ENCODE measurements around the gene DCAKD. TPM values are rescaled to one million over a fixed set of nuclear protein-coding genes. Genes with fewer than 3 reads are reported as not detected.

The DCAKD gene
- total and polyA plus RNA-seq, 2 experiments from 2014 or later, result 60.6 to 113 TPM

DNA sequence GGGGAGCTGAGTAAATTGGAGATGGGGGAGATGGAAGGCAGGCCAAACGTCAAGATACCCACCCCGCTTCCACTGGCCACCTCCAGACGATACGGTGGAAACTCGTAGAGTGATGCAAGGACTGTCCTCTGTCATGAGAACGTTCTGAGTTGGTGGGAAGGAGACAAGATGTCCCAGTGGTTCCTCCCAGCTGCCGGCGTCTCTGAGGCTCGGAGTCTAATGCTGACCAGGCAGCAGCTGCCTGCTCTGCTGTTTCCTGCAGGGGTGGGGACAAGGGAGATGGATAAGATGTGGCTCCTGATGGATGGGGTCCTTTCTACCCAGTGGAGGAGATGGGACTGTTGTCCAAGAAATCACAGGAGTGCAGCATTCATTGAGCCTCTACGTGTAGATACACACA is 55.1 kb downstream of the DCAKD start:
- DNase-seq (ENCODE audit: low read depth in 1 of 2, low spot score in 1 of 2), result no peak
- no peaks in the 10 kb centered on the region for H3K9me3 ChIP-seq (ENCODE audit: low read depth)
- H3K36me3 ChIP-seq, result no peaks in the 10 kb centered on the region
- H3K27me3 ChIP-seq, result no peaks in the 10 kb centered on the region
- TF ChIP-seq, protein P1, sequence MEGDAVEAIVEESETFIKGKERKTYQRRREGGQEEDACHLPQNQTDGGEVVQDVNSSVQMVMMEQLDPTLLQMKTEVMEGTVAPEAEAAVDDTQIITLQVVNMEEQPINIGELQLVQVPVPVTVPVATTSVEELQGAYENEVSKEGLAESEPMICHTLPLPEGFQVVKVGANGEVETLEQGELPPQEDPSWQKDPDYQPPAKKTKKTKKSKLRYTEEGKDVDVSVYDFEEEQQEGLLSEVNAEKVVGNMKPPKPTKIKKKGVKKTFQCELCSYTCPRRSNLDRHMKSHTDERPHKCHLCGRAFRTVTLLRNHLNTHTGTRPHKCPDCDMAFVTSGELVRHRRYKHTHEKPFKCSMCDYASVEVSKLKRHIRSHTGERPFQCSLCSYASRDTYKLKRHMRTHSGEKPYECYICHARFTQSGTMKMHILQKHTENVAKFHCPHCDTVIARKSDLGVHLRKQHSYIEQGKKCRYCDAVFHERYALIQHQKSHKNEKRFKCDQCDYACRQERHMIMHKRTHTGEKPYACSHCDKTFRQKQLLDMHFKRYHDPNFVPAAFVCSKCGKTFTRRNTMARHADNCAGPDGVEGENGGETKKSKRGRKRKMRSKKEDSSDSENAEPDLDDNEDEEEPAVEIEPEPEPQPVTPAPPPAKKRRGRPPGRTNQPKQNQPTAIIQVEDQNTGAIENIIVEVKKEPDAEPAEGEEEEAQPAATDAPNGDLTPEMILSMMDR (IDR thresholded peaks at IDR 0.05; ENCODE audit: low read depth, low read length), result no peak
- H3K27ac ChIP-seq, result no peak overlapping the region
- H3K4me1 ChIP-seq (ENCODE audit: low read depth), result peaks cover 27% of the 10 kb centered on the region
- H3K4me3 ChIP-seq, result no peak overlapping the region

DNA sequence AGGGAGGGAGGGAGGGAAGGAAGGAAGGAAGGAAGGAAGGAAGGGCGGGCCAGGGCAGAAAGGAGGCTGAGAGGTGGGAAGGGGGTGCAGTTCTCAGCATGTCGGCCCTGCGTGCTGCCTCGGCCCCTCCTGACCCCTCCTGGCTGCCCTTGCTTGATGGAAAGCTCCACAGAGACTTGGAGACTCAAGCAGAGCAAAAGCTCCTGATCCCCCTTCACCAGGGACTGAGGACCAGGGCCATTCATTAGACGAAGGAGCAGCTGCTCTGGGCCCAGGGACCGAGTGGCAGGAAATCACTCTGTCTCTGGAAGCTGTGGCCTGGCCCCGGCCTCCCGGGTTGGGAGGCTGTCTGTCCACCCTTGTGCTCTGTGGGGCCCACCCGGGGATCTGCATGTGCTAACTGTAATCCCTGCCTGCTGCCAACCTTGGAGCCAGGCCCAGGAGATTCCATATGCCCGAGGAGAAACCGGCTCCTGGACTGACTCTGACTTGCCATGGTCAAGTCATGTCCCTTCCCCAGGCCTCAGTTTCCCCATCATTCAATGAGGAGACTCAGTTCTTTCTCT is 55.9 kb downstream of the DCAKD start:
- H3K27me3 ChIP-seq, result no peaks in the 10 kb centered on the region
- no peak for DNase-seq (ENCODE audit: low read depth in 1 of 2, low spot score in 1 of 2)
- no peak overlapping the region for H3K4me3 ChIP-seq
- no peaks in the 10 kb centered on the region for H3K36me3 ChIP-seq
- no peak overlapping the region for H3K27ac ChIP-seq
- peaks cover 23% of the 10 kb centered on the region for H3K4me1 ChIP-seq (ENCODE audit: low read depth)
- TF ChIP-seq, protein P1 (IDR thresholded peaks at IDR 0.05; ENCODE audit: low read depth, low read length), result no peak
- no peaks in the 10 kb centered on the region for H3K9me3 ChIP-seq (ENCODE audit: low read depth)

DNA sequence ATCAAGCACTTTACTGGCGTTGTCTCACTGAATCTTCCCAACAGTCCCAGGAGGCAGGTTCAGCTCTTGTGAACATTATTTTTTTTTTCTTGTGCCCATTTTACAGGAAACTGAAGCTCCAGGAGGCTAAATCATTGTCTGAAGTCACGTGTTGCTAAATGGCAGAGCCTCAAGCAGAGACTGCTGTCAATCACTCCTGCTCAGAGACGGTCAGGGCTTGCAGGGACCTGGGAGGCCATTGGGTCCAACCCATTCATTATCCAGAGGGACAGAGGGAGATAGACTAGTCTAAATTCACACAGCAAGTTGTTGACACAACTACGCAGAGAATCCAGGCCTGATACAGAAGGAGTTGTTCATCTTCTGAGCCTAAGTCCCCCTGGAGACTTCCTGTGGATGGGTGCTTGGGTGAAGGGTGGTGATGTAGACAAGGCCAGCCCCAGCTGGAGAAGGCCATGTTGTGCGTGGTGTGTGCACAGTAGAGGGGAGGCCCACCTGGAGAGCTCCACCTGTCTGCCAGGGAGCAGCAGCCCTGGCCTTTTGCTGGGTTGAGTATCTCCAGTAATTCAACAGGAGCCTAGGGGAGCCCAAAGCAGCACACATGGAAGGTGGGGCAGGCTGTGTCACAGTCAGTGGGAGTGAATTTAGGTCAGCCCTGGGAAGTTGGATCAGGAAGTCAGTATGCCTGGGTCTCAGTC is 59.0 kb downstream of the DCAKD start:
- H3K4me1 ChIP-seq (ENCODE audit: low read depth), result peaks cover 11% of the 10 kb centered on the region
- H3K9me3 ChIP-seq (ENCODE audit: low read depth), result no peaks in the 10 kb centered on the region
- no peak for DNase-seq (ENCODE audit: low read depth in 1 of 2, low spot score in 1 of 2)
- TF ChIP-seq, protein P1 (IDR thresholded peaks at IDR 0.05; ENCODE audit: low read depth, low read length), result no peak
- H3K27ac ChIP-seq, result no peak overlapping the region
- no peak overlapping the region for H3K4me3 ChIP-seq
- no peaks in the 10 kb centered on the region for H3K36me3 ChIP-seq
- H3K27me3 ChIP-seq, result no peaks in the 10 kb centered on the region

DNA sequence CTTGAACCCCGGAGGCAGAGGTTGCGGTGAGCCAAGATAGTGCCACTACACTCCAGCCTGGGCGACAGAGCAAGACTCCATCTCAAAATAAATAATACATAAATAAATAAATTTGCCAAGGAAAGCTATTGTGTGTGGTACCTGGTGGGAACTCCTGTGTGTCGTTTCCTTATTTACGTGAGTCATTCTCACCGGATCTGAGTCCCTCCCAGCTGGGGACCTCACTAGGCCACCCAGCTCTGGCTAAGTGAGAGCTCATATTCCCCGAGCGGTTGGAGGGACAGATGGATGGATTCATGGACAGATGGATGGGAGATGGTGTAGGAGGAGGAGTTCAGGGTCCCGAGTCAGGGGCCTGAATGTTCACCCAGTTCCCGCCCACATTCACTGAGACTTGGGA is 60.4 kb downstream of the DCAKD start:
- Histone ChIP-seq H3K4me3 (no peak overlapping the region), H3K36me3 (no peaks in the 10 kb centered on the region), H3K9me3 (ENCODE audit: low read depth) (no peaks in the 10 kb centered on the region), H3K27ac (no peak overlapping the region), H3K27me3 (no peaks in the 10 kb centered on the region), H3K4me1 (ENCODE audit: low read depth) (peaks cover 7% of the 10 kb centered on the region)
- no peak for DNase-seq (ENCODE audit: low read depth in 1 of 2, low spot score in 1 of 2)
- TF ChIP-seq, protein P1 (IDR thresholded peaks at IDR 0.05; ENCODE audit: low read depth, low read length), result no peak

DNA sequence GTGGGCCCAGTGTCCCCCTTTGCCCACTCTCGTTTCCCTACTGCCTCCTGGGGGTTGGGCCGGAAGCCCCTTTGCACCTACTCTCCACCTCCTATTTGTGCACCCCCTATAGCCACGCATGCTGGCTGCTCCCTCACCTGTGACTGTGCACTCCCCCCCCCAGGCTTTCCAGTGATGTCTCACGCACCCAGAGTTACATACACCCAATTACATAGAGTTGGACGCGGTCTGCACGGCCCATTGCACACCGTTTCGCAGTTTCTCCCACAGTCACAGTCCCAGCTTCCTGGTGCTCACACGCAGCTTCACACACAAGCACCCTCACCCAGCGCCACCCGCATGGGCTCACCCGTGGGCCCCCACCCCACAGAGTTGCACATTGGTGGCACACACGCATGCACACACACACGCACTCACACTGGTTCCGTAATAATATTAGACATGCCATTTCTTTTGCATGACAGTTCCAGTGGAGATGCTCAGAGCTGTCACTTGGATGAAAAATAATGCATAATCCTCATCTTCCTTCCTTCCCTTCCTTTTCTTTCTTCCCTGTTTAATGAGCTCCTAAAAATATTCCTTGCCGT is 61.8 kb downstream of the DCAKD start:
- Histone ChIP-seq H3K27me3 (no peaks in the 10 kb centered on the region), H3K9me3 (ENCODE audit: low read depth) (no peaks in the 10 kb centered on the region), H3K36me3 (no peaks in the 10 kb centered on the region), H3K4me1 (ENCODE audit: low read depth) (peaks cover 7% of the 10 kb centered on the region), H3K4me3 (no peak overlapping the region), H3K27ac (no peak overlapping the region)
- no peak for DNase-seq (ENCODE audit: low read depth in 1 of 2, low spot score in 1 of 2)
- TF ChIP-seq, protein P1 (IDR thresholded peaks at IDR 0.05; ENCODE audit: low read depth, low read length), result no peak

Measured in cardiac muscle cell (in vitro differentiated cells and primary cell).